ENCODE results near the gene CEP170B. TPM values are rescaled to one million over a fixed set of nuclear protein-coding genes. Genes with fewer than 3 reads are reported as not detected.

CEP170B gene
- polyA plus RNA-seq, 1 experiment, result 4.2 TPM

GRCh38 chr14:104898195-104898558, 33.1 kb downstream of the CEP170B start:
- H3K9me3 ChIP-seq (ENCODE audit: control insufficient read depth, insufficient read depth, low read length), result no peaks in the 10 kb centered on the region; the same call in none of the 2 replicates
- CTCF ChIA-PET, result interaction anchor here (0.5 to 2.3 kb wide), 2 partner anchors 139 to 147 kb away, joined by 6 to 20 read pairs; no protein-coding TSS in a partner anchor
- H3K27ac ChIP-seq (ENCODE audit: low read depth, low read length), result no peak overlapping the region
- POLR2A ChIA-PET, result no interaction called here
- H3K27me3 ChIP-seq (ENCODE audit: control insufficient read depth, insufficient read depth, low read length), result peaks cover 6% of the 10 kb centered on the region
- DNase-seq (ENCODE audit: low read depth, low spot score), result no peak
- no peak for TF ChIP-seq CTCF (IDR thresholded peaks at IDR 0.05; ENCODE audit: low read depth, low read length)
- H3K4me3 ChIP-seq (ENCODE audit: low read depth, low read length), result no peak overlapping the region

DNA sequence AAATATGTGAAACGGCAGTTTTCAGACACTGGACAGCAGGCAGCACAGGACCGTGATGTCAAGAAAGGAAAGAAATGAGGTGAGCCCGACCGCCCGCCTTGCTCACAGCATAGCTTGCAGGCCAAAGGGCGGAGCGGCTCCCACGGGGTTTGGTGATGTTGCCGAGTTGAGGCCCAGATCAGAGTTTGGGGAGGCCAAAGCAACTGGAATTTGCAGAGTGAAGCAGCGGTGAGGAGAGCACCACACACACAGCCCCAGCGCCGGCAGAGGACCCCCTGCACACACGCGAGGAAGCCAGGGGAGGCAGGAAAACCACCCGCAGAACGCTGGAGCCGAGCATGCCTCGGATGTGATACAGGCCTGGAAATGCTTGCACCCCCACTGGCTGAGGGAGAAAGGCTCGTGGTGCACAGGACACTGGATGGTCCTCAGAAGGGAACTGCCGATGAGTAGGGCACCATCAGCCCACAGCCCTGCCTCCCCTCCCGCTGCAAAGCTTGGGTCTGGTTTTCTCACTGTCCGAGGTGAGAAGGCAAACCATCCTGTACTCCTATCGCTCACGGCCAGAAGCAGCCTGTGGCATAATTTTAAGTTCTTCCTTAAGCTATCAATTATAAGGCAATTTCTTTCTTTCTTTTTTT, 33.9 kb downstream of the CEP170B start:
- POLR2A ChIA-PET, result no interaction called here
- H3K4me3 ChIP-seq (ENCODE audit: low read depth, low read length), result no peak overlapping the region
- DNase-seq (ENCODE audit: low read depth, low spot score), result no peak
- H3K9me3 ChIP-seq (ENCODE audit: control insufficient read depth, insufficient read depth, low read length), result no peaks in the 10 kb centered on the region; the same call in none of the 2 replicates
- TF ChIP-seq CTCF (IDR thresholded peaks at IDR 0.05; ENCODE audit: low read depth, low read length), result no peak
- CTCF ChIA-PET, result interaction anchor here (2.3 kb wide), 1 partner anchor 146 kb away, joined by 20 read pairs; no protein-coding TSS in a partner anchor
- peaks cover 13% of the 10 kb centered on the region for H3K27me3 ChIP-seq (ENCODE audit: control insufficient read depth, insufficient read depth, low read length)
- H3K27ac ChIP-seq (ENCODE audit: low read depth, low read length), result no peak overlapping the region

DNA sequence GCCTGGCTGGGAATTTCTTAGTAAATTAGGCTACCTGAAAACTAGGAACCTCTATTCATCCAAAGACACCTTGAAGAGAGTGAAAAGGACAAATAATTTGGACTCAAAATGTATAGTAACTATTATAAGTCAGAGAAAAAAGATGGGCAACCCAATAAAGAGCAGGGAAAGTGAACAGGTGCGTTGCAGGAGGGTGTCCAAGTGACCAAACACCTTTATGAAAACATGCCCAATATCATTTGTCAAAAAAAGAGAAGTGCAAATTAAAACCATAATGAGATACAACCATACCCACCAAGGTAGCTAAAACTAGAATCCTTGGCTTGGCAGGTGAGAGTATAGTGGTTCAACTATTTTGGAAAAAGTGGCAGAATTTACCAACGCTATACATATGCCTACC, 34.7 kb downstream of the CEP170B start:
- TF ChIP-seq CTCF (IDR thresholded peaks at IDR 0.05; ENCODE audit: low read depth, low read length), result no peak
- Histone ChIP-seq H3K9me3 (ENCODE audit: control insufficient read depth, insufficient read depth, low read length) (no peaks in the 10 kb centered on the region; the same call in none of the 2 replicates), H3K27ac (ENCODE audit: low read depth, low read length) (no peak overlapping the region), H3K4me3 (ENCODE audit: low read depth, low read length) (no peak overlapping the region), H3K27me3 (ENCODE audit: control insufficient read depth, insufficient read depth, low read length) (peaks cover 21% of the 10 kb centered on the region)
- ChIA-PET CTCF (interaction anchor here (2.3 kb wide), 1 partner anchor 145 kb away, joined by 20 read pairs; no protein-coding TSS in a partner anchor), POLR2A (no interaction called here)
- no peak for DNase-seq (ENCODE audit: low read depth, low spot score)

- DNase-seq (ENCODE audit: low read depth, low spot score), result no peak
- CTCF ChIA-PET, result interaction anchor here (0.9 to 1.8 kb wide), 3 partner anchors 74 to 146 kb away, joined by 4 to 8 read pairs (median 8); no protein-coding TSS in a partner anchor
- Histone ChIP-seq H3K27me3 (ENCODE audit: control insufficient read depth, insufficient read depth, low read length) (peaks cover 21% of the 10 kb centered on the region), H3K27ac (ENCODE audit: low read depth, low read length) (no peak overlapping the region), H3K4me3 (ENCODE audit: low read depth, low read length) (no peak overlapping the region), H3K9me3 (ENCODE audit: control insufficient read depth, insufficient read depth, low read length) (no peaks in the 10 kb centered on the region; the same call in none of the 2 replicates)
- TF ChIP-seq CTCF (IDR thresholded peaks at IDR 0.05; ENCODE audit: low read depth, low read length), result no peak
- POLR2A ChIA-PET, result interaction anchor here (0.7 kb wide), 1 partner anchor 28 kb away, joined by 3 read pairs; no protein-coding TSS in a partner anchor
Observed at GRCh38 chr14:104900639-104901512, 35.8 kb downstream of the CEP170B start.
